Immature natural killer cell (primary cell): Measurements from ENCODE around the gene ELL2. TPM values are rescaled to one million over a fixed set of nuclear protein-coding genes. Genes with fewer than 3 reads are reported as not detected.

ENCODE experiments used
- DNase-seq, 3 donors: peaks; one replicate each; pipeline ENCODE4 v3.0.0; 2022; ENCODE audit warnings: mixed read lengths in 1 of 3
- H3K27ac Mint-ChIP-seq, 6 donors: one replicate each; pipeline ENCODE4 v1.8.0; 2020; ENCODE audit warnings: mixed read lengths in 6 of 6, mild to moderate bottlenecking in 5 of 6, inconsistent platforms in 4 of 6, moderate library complexity in 3 of 6
- H3K27me3 Mint-ChIP-seq, 3 donors: one replicate each; pipeline ENCODE4 v1.8.0; 2020 to 2021; ENCODE audit warnings: low read depth in 3 of 3, mild to moderate bottlenecking in 3 of 3, mixed read lengths in 3 of 3, moderate library complexity in 3 of 3, inconsistent platforms in 1 of 3
- H3K36me3 Mint-ChIP-seq, 3 donors: one replicate each; pipeline ENCODE4 v1.8.0; 2020; ENCODE audit warnings: mixed read lengths in 3 of 3, inconsistent platforms in 2 of 3, mild to moderate bottlenecking in 2 of 3
- H3K4me1 Mint-ChIP-seq, 2 donors: one replicate each; pipeline ENCODE4 v1.8.0; 2020; ENCODE audit warnings: inconsistent platforms in 2 of 2, mild to moderate bottlenecking in 2 of 2, mixed read lengths in 2 of 2, moderate library complexity in 1 of 2
- H3K4me3 Mint-ChIP-seq, 5 donors: one replicate each; pipeline ENCODE4 v1.8.0; 2020; ENCODE audit warnings: mild to moderate bottlenecking in 5 of 5, mixed read lengths in 5 of 5, inconsistent platforms in 3 of 5, moderate library complexity in 3 of 5
- H3K9me3 Mint-ChIP-seq, 6 donors: one replicate each; pipeline ENCODE4 v1.8.0; 2020; ENCODE audit warnings: mild to moderate bottlenecking in 6 of 6, mixed read lengths in 6 of 6, inconsistent platforms in 4 of 6, moderate library complexity in 3 of 6
- polyA plus RNA-seq, 3 donors: library from polyadenylated mRNA; unstranded; fragments of 300-500 nt; fragmentation: Illumina TruSeq; gene quantifications; one replicate each; pipeline ENCODE4 v1.2.3, GENCODE V29; 2021

The ELL2 gene
- polyA plus RNA-seq, 3 donors from 2014 or later, result 2.7 to 5.4 (median 5.2) TPM

DNA sequence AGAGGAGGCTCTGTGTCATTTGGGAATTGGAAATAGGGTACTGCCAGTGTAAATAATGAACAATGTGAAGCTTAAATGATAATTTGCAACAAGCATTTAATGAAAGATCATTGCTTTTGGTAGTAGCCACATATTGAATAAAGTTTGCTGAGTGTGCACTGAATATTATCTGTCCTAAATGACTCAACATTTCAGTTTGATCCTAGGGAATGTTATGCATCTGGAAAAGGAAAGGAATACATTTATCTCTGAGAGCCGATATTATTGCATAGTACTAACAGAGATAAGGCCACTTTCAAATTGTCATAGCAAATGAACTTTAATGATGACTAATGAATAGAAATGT is 8.7 kb upstream of the ELL2 start:
- Mint-ChIP-seq H3K4me3 (no peak overlapping the region), H3K27me3 (peaks cover 5 to 8% (median 6%) of the 10 kb centered on the region in 3 donors), H3K9me3 (peaks cover 0 to 2% (median 0%) of the 10 kb centered on the region in 6 donors), H3K27ac (no peak overlapping the region), H3K36me3 (no peaks in the 10 kb centered on the region), H3K4me1 (peaks cover 14 to 25% of the 10 kb centered on the region in 2 donors)
- DNase-seq, result no peak

GRCh38 chr5:95969651-95970358 is 8.2 kb upstream of the ELL2 start:
- Mint-ChIP-seq H3K9me3 (peaks cover 0 to 2% (median 0%) of the 10 kb centered on the region in 6 donors), H3K27me3 (peaks cover 5 to 8% (median 6%) of the 10 kb centered on the region in 3 donors), H3K27ac (no peak overlapping the region), H3K4me3 (no peak overlapping the region), H3K36me3 (no peaks in the 10 kb centered on the region), H3K4me1 (peaks cover 14 to 20% of the 10 kb centered on the region in 2 donors)
- no peak for DNase-seq

DNA sequence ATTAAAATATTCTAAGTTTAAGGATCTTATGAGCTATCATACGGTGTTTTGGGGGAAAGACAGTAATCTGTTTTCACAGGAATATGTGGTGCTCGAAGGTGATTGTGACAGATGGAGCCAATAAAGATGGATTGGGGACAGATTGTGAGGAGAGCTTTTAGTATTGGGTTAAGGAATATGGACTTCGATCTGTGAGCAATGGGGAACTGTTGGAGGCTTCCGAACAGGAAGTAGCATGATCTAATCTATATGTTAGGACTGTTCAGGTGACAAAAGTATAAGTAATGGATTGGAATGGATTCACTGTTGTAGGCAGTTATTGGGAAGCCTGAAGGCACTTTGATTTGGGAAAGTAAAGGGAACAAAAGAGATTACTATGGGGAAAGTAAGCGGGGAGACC is 7.4 kb upstream of the ELL2 start:
- Mint-ChIP-seq H3K27ac (no peak overlapping the region), H3K4me1 (peaks cover 10 to 12% of the 10 kb centered on the region in 2 donors), H3K36me3 (no peaks in the 10 kb centered on the region), H3K4me3 (no peak overlapping the region), H3K27me3 (peaks cover 4 to 8% (median 5%) of the 10 kb centered on the region in 3 donors), H3K9me3 (peaks cover 0 to 2% (median 0%) of the 10 kb centered on the region in 6 donors)
- DNase-seq, result no peak

- Mint-ChIP-seq H3K27me3 (peaks cover 0 to 7% (median under 1%) of the 10 kb centered on the region in 3 donors), H3K27ac (no peak overlapping the region), H3K4me1 (peaks cover 4 to 6% of the 10 kb centered on the region in 2 donors), H3K4me3 (no peak overlapping the region), H3K9me3 (no peaks in the 10 kb centered on the region), H3K36me3 (no peaks in the 10 kb centered on the region)
- no peak for DNase-seq
Measured at GRCh38 chr5:95967236-95967635, 5.6 kb upstream of the ELL2 start.

GRCh38 chr5:95966005-95966404 is 4.4 kb upstream of the ELL2 start:
- Mint-ChIP-seq H3K4me3 (no peak overlapping the region), H3K36me3 (no peaks in the 10 kb centered on the region), H3K27me3 (peaks cover 8 to 17% (median 9%) of the 10 kb centered on the region in 3 donors), H3K9me3 (no peaks in the 10 kb centered on the region), H3K4me1 (peaks cover 9 to 12% of the 10 kb centered on the region in 2 donors), H3K27ac (no peak overlapping the region)
- DNase-seq, result no peak

DNA sequence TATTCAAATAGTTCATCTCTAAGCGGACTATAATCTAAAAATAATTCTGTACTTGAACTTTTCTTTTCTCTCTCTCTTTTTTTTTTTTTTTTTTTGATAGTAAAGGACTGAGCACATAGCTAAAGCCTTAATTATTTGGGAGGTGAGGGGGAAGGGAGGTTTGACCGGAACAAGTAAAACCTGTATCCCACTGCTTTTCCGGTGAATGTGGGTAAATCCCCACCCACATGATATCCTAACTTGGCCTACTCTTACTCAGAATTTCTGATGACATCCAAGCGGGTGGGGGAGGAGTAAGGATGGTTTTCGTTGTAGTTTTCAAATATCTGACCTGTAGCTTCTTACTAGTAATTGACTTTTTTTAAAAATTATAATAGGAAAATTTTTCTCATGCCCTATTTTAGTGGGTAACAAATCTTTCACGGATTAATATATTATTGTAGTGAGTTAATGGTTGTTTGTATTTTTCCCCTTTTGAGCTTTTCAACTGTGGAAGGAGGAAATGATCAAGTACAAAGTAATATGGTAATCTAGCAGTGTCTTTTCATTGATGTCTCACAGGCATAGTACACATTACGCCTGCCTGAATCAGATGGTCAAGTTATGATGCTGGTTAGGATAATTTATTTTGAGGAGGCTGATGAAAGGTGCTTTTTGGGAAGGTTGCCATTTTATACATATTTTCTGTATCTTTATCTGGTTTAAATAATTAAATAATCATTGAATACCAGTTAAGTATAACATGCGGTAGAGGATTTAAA is 2.2 kb upstream of the ELL2 start:
- Mint-ChIP-seq H3K27ac (peak overlapping the region in 4 of 6 donors; percentile 23 to 99 (median 82)), H3K4me3 (peak overlapping the region in 1 of 5 donors; percentile 10), H3K36me3 (no peaks in the 10 kb centered on the region)

GRCh38 chr5:95962785-95963184 is 1.1 kb upstream of the ELL2 start:
- DNase-seq, result no peak
- Mint-ChIP-seq H3K27ac (peak overlapping the region; percentile 95 to 99 (median 99)), H3K4me1 (peaks cover 27 to 43% of the 10 kb centered on the region in 2 donors), H3K27me3 (peaks cover 15 to 31% (median 16%) of the 10 kb centered on the region in 3 donors), H3K9me3 (no peaks in the 10 kb centered on the region), H3K36me3 (no peaks in the 10 kb centered on the region), H3K4me3 (peak overlapping the region in 3 of 5 donors; percentile 86 to 92 (median 88))

More for the DNA sequence above, 2.2 kb upstream of the ELL2 start:
- Mint-ChIP-seq H3K4me1 (peaks cover 27 to 34% of the 10 kb centered on the region in 2 donors), H3K9me3 (no peaks in the 10 kb centered on the region), H3K27me3 (peaks cover 14 to 27% (median 16%) of the 10 kb centered on the region in 3 donors)
- no peak for DNase-seq

DNA sequence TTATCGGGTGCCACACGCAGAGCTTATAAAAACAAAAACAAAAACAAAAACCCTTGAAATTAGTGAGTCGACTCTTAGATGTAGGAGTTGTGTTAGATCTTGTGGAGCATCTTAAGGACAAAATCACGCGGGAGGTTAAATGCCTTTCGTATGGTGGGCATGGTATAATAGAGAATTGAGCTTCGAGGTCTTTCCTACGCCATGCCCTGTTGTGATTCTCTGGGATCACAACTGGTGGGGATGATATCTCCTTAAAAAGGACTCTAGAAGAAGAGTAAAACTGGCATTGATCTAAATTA is 773 bp upstream of the ELL2 start:
- Mint-ChIP-seq H3K36me3 (no peaks in the 10 kb centered on the region), H3K4me3 (peak overlapping the region; percentile 86 to 92 (median 90)), H3K27me3 (peaks cover 15 to 31% (median 16%) of the 10 kb centered on the region in 3 donors), H3K4me1 (peaks cover 27 to 44% of the 10 kb centered on the region in 2 donors), H3K27ac (peak overlapping the region; percentile 95 to 99 (median 99)), H3K9me3 (no peaks in the 10 kb centered on the region)
- no peak for DNase-seq

- DNase-seq, result peak; percentile 86 to 87 (median 87)
- Mint-ChIP-seq H3K9me3 (no peaks in the 10 kb centered on the region), H3K27me3 (peaks cover 15 to 31% (median 16%) of the 10 kb centered on the region in 3 donors), H3K36me3 (no peaks in the 10 kb centered on the region), H3K4me1 (peaks cover 27 to 44% of the 10 kb centered on the region in 2 donors), H3K4me3 (peak overlapping the region; percentile 95 to 98 (median 97)), H3K27ac (peak overlapping the region; percentile 95 to 99 (median 99))
Measured at GRCh38 chr5:95960667-95961616, 709 bp downstream of the ELL2 start.

DNA sequence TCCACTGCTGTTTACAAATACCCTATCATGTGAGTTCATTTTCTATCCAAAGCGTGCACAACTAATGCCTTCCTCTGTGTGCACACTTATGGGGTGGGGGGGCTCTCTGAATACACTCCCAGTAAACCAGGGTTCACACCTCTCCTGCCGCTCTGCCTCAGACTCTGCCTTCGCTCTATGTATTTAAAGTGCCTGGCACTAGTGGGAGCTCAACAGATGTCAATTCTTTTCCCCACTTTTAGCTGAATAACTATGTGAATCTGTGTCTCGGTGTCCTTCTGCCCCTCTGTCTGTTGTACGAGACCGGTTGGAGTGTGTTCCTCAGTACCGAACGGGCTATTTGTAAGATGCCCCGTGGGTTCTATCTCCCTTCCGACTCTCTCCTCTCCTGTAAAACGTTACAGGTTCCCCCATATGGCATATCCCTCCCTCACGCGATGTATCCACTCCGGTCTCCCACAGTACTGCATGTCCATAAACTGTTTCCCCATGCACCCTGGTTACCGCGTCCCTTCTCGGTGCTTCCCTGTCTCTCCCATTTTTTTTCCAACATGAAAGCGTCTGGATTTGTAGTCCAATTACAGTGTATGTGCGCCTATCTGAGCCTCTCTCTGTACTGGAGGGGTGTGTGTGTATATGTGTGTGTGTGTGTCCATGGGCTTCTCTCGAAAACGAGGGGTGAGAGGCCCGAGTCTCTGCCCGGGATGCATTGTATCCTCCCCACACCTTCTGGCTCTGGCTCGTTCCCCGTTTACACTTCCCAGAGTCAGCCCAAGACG is 1.6 kb downstream of the ELL2 start:
- peak overlapping the region in 5 of 6 donors; percentile 96 to 99 (median 98) for H3K27ac Mint-ChIP-seq
- H3K36me3 Mint-ChIP-seq, result no peaks in the 10 kb centered on the region
- H3K9me3 Mint-ChIP-seq, result no peaks in the 10 kb centered on the region
- peaks cover 15 to 31% (median 16%) of the 10 kb centered on the region in 3 donors for H3K27me3 Mint-ChIP-seq
- peak overlapping the region; percentile 95 to 98 (median 97) for H3K4me3 Mint-ChIP-seq
- no peak for DNase-seq
- peaks cover 27 to 45% of the 10 kb centered on the region in 2 donors for H3K4me1 Mint-ChIP-seq

DNA sequence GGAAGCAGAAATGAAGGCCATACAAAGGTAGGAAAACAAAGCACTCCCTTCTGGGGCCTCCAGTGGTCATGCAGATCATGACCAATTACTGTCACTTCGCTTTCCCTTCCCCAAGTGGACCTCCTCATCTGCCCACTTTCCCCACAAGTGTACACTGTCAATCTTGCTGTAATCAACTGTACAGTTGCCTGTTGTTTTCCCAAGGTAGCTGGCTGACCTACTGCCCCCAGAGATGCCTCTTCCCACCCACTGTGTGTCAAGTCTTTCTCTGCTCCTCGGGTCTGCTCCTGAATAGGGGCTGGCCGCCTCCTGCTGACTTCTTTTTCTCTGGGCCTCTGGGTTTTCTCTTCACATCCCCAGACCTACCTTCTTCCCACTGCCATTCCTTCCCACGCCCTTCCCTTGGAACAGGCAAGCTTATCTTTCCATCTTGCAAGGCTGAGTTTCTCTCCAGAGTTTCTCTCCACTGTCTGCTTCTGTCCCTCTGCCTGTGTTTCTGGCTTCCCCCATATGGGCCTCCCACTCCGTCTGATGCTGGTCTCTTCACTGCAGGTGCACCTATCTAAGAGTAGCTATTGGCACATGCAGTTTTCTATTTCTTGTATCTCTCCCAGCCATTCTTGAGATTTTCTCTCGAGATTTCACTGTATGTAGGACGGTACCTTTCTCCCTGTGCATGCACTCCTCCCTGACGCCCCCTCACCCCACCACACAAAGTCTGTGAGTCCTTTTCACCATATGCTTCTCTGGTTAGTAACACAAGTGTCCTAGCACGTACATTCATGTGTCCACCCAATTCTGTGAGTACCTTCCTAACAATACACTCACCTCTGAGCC is 2.4 kb downstream of the ELL2 start:
- no peaks in the 10 kb centered on the region for H3K9me3 Mint-ChIP-seq
- no peak for DNase-seq
- peaks cover 15 to 31% (median 16%) of the 10 kb centered on the region in 3 donors for H3K27me3 Mint-ChIP-seq
- peak overlapping the region; percentile 95 to 98 (median 97) for H3K4me3 Mint-ChIP-seq
- peaks cover 0 to 5% (median 0%) of the 10 kb centered on the region in 3 donors for H3K36me3 Mint-ChIP-seq
- H3K4me1 Mint-ChIP-seq, result peaks cover 27 to 50% of the 10 kb centered on the region in 2 donors
- H3K27ac Mint-ChIP-seq, result peak overlapping the region in 3 of 6 donors; percentile 96 to 98 (median 97)
